Neuronal stem cell (in vitro differentiated cells): ENCODE measurements around the gene TCF4.

ENCODE experiments used
- DNase-seq: peaks from one replicate; pipeline ENCODE4 v3.0.0-alpha.2; 2013; ENCODE audit warnings: low spot score
- H2AFZ ChIP-seq: one replicate; pipeline ENCODE4 v1.6.1; 2013; ENCODE audit warnings: mild to moderate bottlenecking, low read length, inconsistent platforms
- H2AK5ac ChIP-seq: 2 replicates; pipeline ENCODE4 v1.6.1; 2013; ENCODE audit warnings: low read depth, mild to moderate bottlenecking, inconsistent platforms, low read length, moderate library complexity, mixed read lengths
- H2BK120ac ChIP-seq: 2 replicates; pipeline ENCODE4 v1.6.1; 2013; ENCODE audit warnings: low read depth, mild to moderate bottlenecking, inconsistent platforms, low read length, moderate library complexity, mixed read lengths
- H2BK12ac ChIP-seq: one replicate; pipeline ENCODE4 v1.6.1; 2013; ENCODE audit warnings: low read length, inconsistent platforms
- H2BK15ac ChIP-seq: 2 replicates; pipeline ENCODE4 v1.6.1; 2013; ENCODE audit warnings: mild to moderate bottlenecking, low read length, inconsistent platforms, mixed read lengths
- H2BK5ac ChIP-seq: one replicate; pipeline ENCODE4 v1.6.1; 2013; ENCODE audit warnings: inconsistent platforms, mild to moderate bottlenecking, low read length, moderate library complexity
- H3K14ac ChIP-seq: one replicate; pipeline ENCODE4 v1.6.1; 2013; ENCODE audit warnings: low read length, inconsistent platforms
- H3K18ac ChIP-seq: 2 replicates; pipeline ENCODE4 v1.6.1; 2013; ENCODE audit warnings: low read length, inconsistent platforms
- H3K23ac ChIP-seq: 2 replicates; pipeline ENCODE4 v1.6.1; 2013; ENCODE audit warnings: low read depth, mild to moderate bottlenecking, mixed read lengths, low read length, inconsistent platforms; ENCODE audit not compliant: poor library complexity
- H3K27ac ChIP-seq: replicated peaks from 3 replicates; pipeline ENCODE4 v1.5.1; 2013; ENCODE audit warnings: low read length, inconsistent platforms
- H3K27me3 ChIP-seq, 3 experiments: 2 replicates each; pipeline ENCODE4 v1.6.1; 2013; ENCODE audit warnings: low read length in 3 of 3, mild to moderate bottlenecking in 2 of 3, inconsistent platforms in 1 of 3, low read depth in 1 of 3, mixed read lengths in 1 of 3, moderate library complexity in 1 of 3; ENCODE audit not compliant: control insufficient read depth in 3 of 3, insufficient read depth in 3 of 3
- H3K36me3 ChIP-seq, 2 donors: replicated peaks in 1 of 2; 2 replicates each; pipeline ENCODE4 v1.6.1; 2013; ENCODE audit warnings: low read length in 2 of 2; ENCODE audit not compliant: control insufficient read depth in 2 of 2, insufficient read depth in 2 of 2
- H3K4ac ChIP-seq: 2 replicates; pipeline ENCODE4 v1.6.1; 2013; ENCODE audit warnings: inconsistent platforms, mild to moderate bottlenecking, low read length, moderate library complexity
- H3K4me1 ChIP-seq, 2 donors: 1 replicate in 1 of 2; 2 replicates in 1 of 2; pipeline ENCODE4 v1.6.1; 2013; ENCODE audit warnings: low read length in 2 of 2, low read depth in 1 of 2; ENCODE audit not compliant: control insufficient read depth in 2 of 2, insufficient read depth in 1 of 2
- H3K4me2 ChIP-seq: one replicate; pipeline ENCODE4 v1.6.1; 2013; ENCODE audit warnings: mild to moderate bottlenecking, low read length, inconsistent platforms; ENCODE audit not compliant: insufficient read depth, poor library complexity, severe bottlenecking
- H3K4me3 ChIP-seq, 2 donors: 2 replicates each; pipeline ENCODE4 v1.5.1; 2013; ENCODE audit warnings: low read length in 2 of 2, mild to moderate bottlenecking in 2 of 2, inconsistent platforms in 1 of 2, moderate library complexity in 1 of 2
- H3K79me1 ChIP-seq: one replicate; pipeline ENCODE4 v1.6.1; 2013; ENCODE audit warnings: low read depth, mild to moderate bottlenecking, inconsistent platforms, low read length, moderate library complexity
- H3K9ac ChIP-seq: one replicate; pipeline ENCODE4 v1.6.1; 2013; ENCODE audit warnings: mild to moderate bottlenecking, low read depth, low read length, inconsistent platforms; ENCODE audit not compliant: poor library complexity
- H3K9me3 ChIP-seq, 2 donors: replicated peaks in 1 of 2; 2 replicates each; pipeline versions ENCODE3 to v1.6.1; 2013; ENCODE audit warnings: low read length in 2 of 2, mild to moderate bottlenecking in 2 of 2, inconsistent platforms in 1 of 2, low read depth in 1 of 2, mixed read lengths in 1 of 2, moderate library complexity in 1 of 2; ENCODE audit not compliant: control insufficient read depth in 2 of 2, insufficient read depth in 1 of 2
- H4K8ac ChIP-seq: one replicate; pipeline ENCODE4 v1.6.1; 2013; ENCODE audit warnings: low read depth, mild to moderate bottlenecking, inconsistent platforms, low read length, moderate library complexity
- H4K91ac ChIP-seq: one replicate; pipeline ENCODE4 v1.6.1; 2013; ENCODE audit warnings: low read length, low read depth, mild to moderate bottlenecking, inconsistent platforms; ENCODE audit not compliant: poor library complexity
- WGBS, 2 donors: extraction: QIAGEN DNeasy Blood & Tissue Kit; methylation state at CpG; one replicate each; pipeline ENCODE4 v1.1.7; 2013; ENCODE audit warnings: missing lambda C conversion rate in 2 of 2, mixed read lengths in 1 of 2; ENCODE audit not compliant: insufficient read length in 2 of 2, insufficient replicate concordance in 1 of 2; ENCODE audit errors: extremely low coverage in 2 of 2; 5-methylcytosine and 5-hydroxymethylcytosine counted together

The TCF4 gene

GRCh38 chr18:55582325-55582724 is 5.7 kb downstream of the TCF4 start:
- no peak overlapping the region for H4K91ac ChIP-seq
- no peak overlapping the region for H2AFZ ChIP-seq
- H3K4me3 ChIP-seq, result no peak overlapping the region
- no peaks in the 10 kb centered on the region for H3K27me3 ChIP-seq
- no peak overlapping the region for H2BK12ac ChIP-seq
- H3K14ac ChIP-seq, result no peak overlapping the region
- no peak overlapping the region for H3K27ac ChIP-seq
- peaks cover 0 to 86% of the 10 kb centered on the region in 2 donors for H3K36me3 ChIP-seq
- peaks cover 6 to 31% of the 10 kb centered on the region in 2 donors for H3K4me1 ChIP-seq
- H3K4ac ChIP-seq, result no peak overlapping the region
- H2BK120ac ChIP-seq, result no peak overlapping the region
- no peaks in the 10 kb centered on the region for H3K79me1 ChIP-seq
- H2AK5ac ChIP-seq, result no peak overlapping the region
- DNase-seq, result peak; percentile 52
- no peak overlapping the region for H3K18ac ChIP-seq
- no CpG with 5 or more reads among the region's 1 CpG for WGBS, 2 donors
- H2BK5ac ChIP-seq, result no peak overlapping the region
- no peak overlapping the region for H3K9ac ChIP-seq
- H4K8ac ChIP-seq, result no peak overlapping the region
- H2BK15ac ChIP-seq, result no peak overlapping the region
- no peak overlapping the region for H3K23ac ChIP-seq
- no peaks in the 10 kb centered on the region for H3K9me3 ChIP-seq
- H3K4me2 ChIP-seq, result no peak overlapping the region

- no peak overlapping the region for H3K23ac ChIP-seq
- H3K27ac ChIP-seq, result no peak overlapping the region
- H3K4ac ChIP-seq, result no peak overlapping the region
- peaks cover 0 to 97% of the 10 kb centered on the region in 2 donors for H3K36me3 ChIP-seq
- no peak overlapping the region for H4K91ac ChIP-seq
- H3K79me1 ChIP-seq, result no peaks in the 10 kb centered on the region
- no peak overlapping the region for H2BK120ac ChIP-seq
- H4K8ac ChIP-seq, result no peak overlapping the region
- no peak overlapping the region for H3K14ac ChIP-seq
- H3K4me3 ChIP-seq, result no peak overlapping the region
- no peak overlapping the region for H2BK5ac ChIP-seq
- no peak overlapping the region for H2AFZ ChIP-seq
- H2BK12ac ChIP-seq, result no peak overlapping the region
- WGBS, 2 donors, result no CpG with 5 or more reads among the region's 4 CpGs
- no peak overlapping the region for H3K9ac ChIP-seq
- no peak overlapping the region for H3K4me2 ChIP-seq
- peaks cover 6 to 27% of the 10 kb centered on the region in 2 donors for H3K4me1 ChIP-seq
- DNase-seq, result no peak
- H2AK5ac ChIP-seq, result no peak overlapping the region
- H3K9me3 ChIP-seq, result no peaks in the 10 kb centered on the region
- no peaks in the 10 kb centered on the region for H3K27me3 ChIP-seq
- H2BK15ac ChIP-seq, result no peak overlapping the region
- no peak overlapping the region for H3K18ac ChIP-seq
Measured at GRCh38 chr18:55579501-55580270, 8.3 kb downstream of the TCF4 start.

- Histone ChIP-seq H3K27me3 (no peaks in the 10 kb centered on the region), H4K91ac (no peak overlapping the region), H2BK15ac (no peak overlapping the region), H3K9ac (no peak overlapping the region), H3K36me3 (peaks cover 4 to 95% of the 10 kb centered on the region in 2 donors), H3K4me3 (no peak overlapping the region), H2BK12ac (no peak overlapping the region), H2BK120ac (no peak overlapping the region), H3K4ac (no peak overlapping the region), H3K27ac (no peak overlapping the region), H3K9me3 (no peaks in the 10 kb centered on the region), H3K4me1 (peaks cover 8 to 16% of the 10 kb centered on the region in 2 donors), H3K4me2 (no peak overlapping the region), H3K14ac (no peak overlapping the region), H4K8ac (no peak overlapping the region), H2BK5ac (no peak overlapping the region), H3K18ac (no peak overlapping the region), H3K79me1 (peaks cover 4% of the 10 kb centered on the region), H2AK5ac (no peak overlapping the region), H2AFZ (no peak overlapping the region), H3K23ac (no peak overlapping the region)
- DNase-seq, result no peak
- no CpG with 5 or more reads among the region's 6 CpGs for WGBS, 2 donors
Measured at GRCh38 chr18:55577812-55578539, 10.0 kb downstream of the TCF4 start.

GRCh38 chr18:55576001-55576400 is 12.0 kb downstream of the TCF4 start:
- no peak overlapping the region for H3K9ac ChIP-seq
- no peak overlapping the region for H2AK5ac ChIP-seq
- no peak overlapping the region for H3K27ac ChIP-seq
- no peak overlapping the region for H3K18ac ChIP-seq
- no peak overlapping the region for H3K23ac ChIP-seq
- H3K4ac ChIP-seq, result no peak overlapping the region
- H2AFZ ChIP-seq, result no peak overlapping the region
- no peak for DNase-seq
- H2BK12ac ChIP-seq, result no peak overlapping the region
- H3K4me1 ChIP-seq, result peaks cover 0 to 8% of the 10 kb centered on the region in 2 donors
- no peak overlapping the region for H3K4me3 ChIP-seq
- H4K91ac ChIP-seq, result no peak overlapping the region
- H3K27me3 ChIP-seq, result no peaks in the 10 kb centered on the region
- peaks cover 4% of the 10 kb centered on the region for H3K79me1 ChIP-seq
- H2BK5ac ChIP-seq, result no peak overlapping the region
- no peak overlapping the region for H2BK15ac ChIP-seq
- H4K8ac ChIP-seq, result no peak overlapping the region
- H3K14ac ChIP-seq, result no peak overlapping the region
- H3K36me3 ChIP-seq, result peaks cover 4 to 92% of the 10 kb centered on the region in 2 donors
- no peak overlapping the region for H2BK120ac ChIP-seq
- no peak overlapping the region for H3K4me2 ChIP-seq
- no peaks in the 10 kb centered on the region for H3K9me3 ChIP-seq
- WGBS, 2 donors, result no CpG with 5 or more reads among the region's 3 CpGs
